Muscle layer of colon (tissue), 2 donors: ENCODE results near the gene PRUNE2.
"Not testable (repeated sequence)": the region's sequence is repeated elsewhere in the genome, so short reads cannot be mapped to it uniquely, and the experiment has no call there.

ENCODE experiments used
- H3K27ac ChIP-seq: one replicate; pipeline ENCODE4 v1.7.0; 2013; ENCODE audit warnings: low read depth, mild to moderate bottlenecking, low read length, moderate library complexity
- H3K27me3 ChIP-seq, 2 donors: one replicate each; pipeline ENCODE4 v1.7.0; 2013; ENCODE audit warnings: low read length in 2 of 2, mild to moderate bottlenecking in 2 of 2; ENCODE audit not compliant: insufficient read depth in 2 of 2, control insufficient read depth in 1 of 2
- H3K36me3 ChIP-seq: one replicate; pipeline ENCODE4 v1.7.0; 2013; ENCODE audit warnings: mild to moderate bottlenecking, low read length; ENCODE audit not compliant: insufficient read depth
- H3K4me1 ChIP-seq: one replicate; pipeline ENCODE4 v1.7.0; 2013; ENCODE audit warnings: mild to moderate bottlenecking, low read length; ENCODE audit not compliant: insufficient read depth
- H3K4me3 ChIP-seq, 2 donors: one replicate each; pipeline ENCODE4 v1.7.0; 2013; ENCODE audit warnings: low read length in 2 of 2, low read depth in 1 of 2, mild to moderate bottlenecking in 1 of 2, moderate library complexity in 1 of 2
- H3K9ac ChIP-seq: one replicate; pipeline ENCODE4 v1.7.0; 2013; ENCODE audit warnings: low read length
- H3K9me3 ChIP-seq: one replicate; pipeline ENCODE4 v1.7.0; 2013; ENCODE audit warnings: mild to moderate bottlenecking, low read length
- donor health status: abdominal sarcoma.
- donor health status: Adenocarcinoma of cecum.

Gene PRUNE2

GRCh38 chr9:76677481-76678055 is 228.3 kb downstream of the PRUNE2 start:
- H3K27ac ChIP-seq = no peak overlapping the region
- peaks cover 10% of the 10 kb centered on the region for H3K4me1 ChIP-seq
- H3K27me3 ChIP-seq = no peaks in the 10 kb centered on the region
- H3K9me3 ChIP-seq = no peaks in the 10 kb centered on the region
- no peak overlapping the region for H3K4me3 ChIP-seq
- H3K9ac ChIP-seq = no peak overlapping the region
- no peaks in the 10 kb centered on the region for H3K36me3 ChIP-seq

- H3K4me1 ChIP-seq = peaks cover 10% of the 10 kb centered on the region
- no peaks in the 10 kb centered on the region for H3K9me3 ChIP-seq
- H3K36me3 ChIP-seq = no peaks in the 10 kb centered on the region
- H3K9ac ChIP-seq = no peak overlapping the region
- H3K27me3 ChIP-seq = no peaks in the 10 kb centered on the region
- no peak overlapping the region for H3K27ac ChIP-seq
- H3K4me3 ChIP-seq = no peak overlapping the region
Observed at GRCh38 chr9:76676857-76677256, 229.1 kb downstream of the PRUNE2 start.

- Histone ChIP-seq H3K27me3 (no peaks in the 10 kb centered on the region), H3K4me1 (no peaks in the 10 kb centered on the region), H3K27ac (no peak overlapping the region)
Observed at GRCh38 chr9:76667521-76667957, 238.4 kb downstream of the PRUNE2 start.

GRCh38 chr9:76665966-76666365 is 239.9 kb downstream of the PRUNE2 start:
- H3K27me3 ChIP-seq, H3K9ac ChIP-seq, H3K4me3 ChIP-seq, H3K27ac ChIP-seq, H3K9me3 ChIP-seq, H3K4me1 ChIP-seq: not testable (repeated sequence)
- peaks cover 12% of the 10 kb centered on the region for H3K36me3 ChIP-seq

More at GRCh38 chr9:76667521-76667957, 238.4 kb downstream of the PRUNE2 start:
- Histone ChIP-seq H3K9ac (no peak overlapping the region), H3K9me3 (no peaks in the 10 kb centered on the region), H3K36me3 (peaks cover 5% of the 10 kb centered on the region), H3K4me3 (no peak overlapping the region)

GRCh38 chr9:76665458-76665857 is 240.5 kb downstream of the PRUNE2 start:
- Histone ChIP-seq H3K9me3 (no peaks in the 10 kb centered on the region), H3K27ac (no peak overlapping the region), H3K9ac (no peak overlapping the region), H3K27me3 (no peaks in the 10 kb centered on the region), H3K4me1 (no peaks in the 10 kb centered on the region), H3K4me3 (no peak overlapping the region), H3K36me3 (peaks cover 12% of the 10 kb centered on the region)

GRCh38 chr9:76664120-76664519 is 241.8 kb downstream of the PRUNE2 start:
- H3K4me3 ChIP-seq = no peak overlapping the region
- no peaks in the 10 kb centered on the region for H3K27me3 ChIP-seq
- H3K4me1 ChIP-seq = no peaks in the 10 kb centered on the region
- H3K9me3 ChIP-seq = no peaks in the 10 kb centered on the region
- no peak overlapping the region for H3K9ac ChIP-seq
- peaks cover 12% of the 10 kb centered on the region for H3K36me3 ChIP-seq
- no peak overlapping the region for H3K27ac ChIP-seq

- no peak overlapping the region for H3K27ac ChIP-seq
Observed at GRCh38 chr9:76662476-76663281, 243.2 kb downstream of the PRUNE2 start.

GRCh38 chr9:76658510-76659231 is 247.2 kb downstream of the PRUNE2 start:
- Histone ChIP-seq H3K4me3 (no peak overlapping the region), H3K9ac (no peak overlapping the region), H3K36me3 (peaks cover 14% of the 10 kb centered on the region), H3K9me3 (no peaks in the 10 kb centered on the region), H3K4me1 (peaks cover 8% of the 10 kb centered on the region), H3K27me3 (no peaks in the 10 kb centered on the region), H3K27ac (no peak overlapping the region)

More at GRCh38 chr9:76662476-76663281, 243.2 kb downstream of the PRUNE2 start:
- Histone ChIP-seq H3K9ac (no peak overlapping the region), H3K36me3 (peaks cover 7% of the 10 kb centered on the region), H3K4me3 (no peak overlapping the region), H3K9me3 (no peaks in the 10 kb centered on the region), H3K27me3 (no peaks in the 10 kb centered on the region), H3K4me1 (peaks cover under 1% of the 10 kb centered on the region)

GRCh38 chr9:76657265-76657664 is 248.6 kb downstream of the PRUNE2 start:
- Histone ChIP-seq H3K4me3 (no peak overlapping the region), H3K27ac (no peak overlapping the region), H3K27me3 (no peaks in the 10 kb centered on the region), H3K9me3 (no peaks in the 10 kb centered on the region), H3K4me1 (peaks cover 8% of the 10 kb centered on the region), H3K36me3 (peaks cover 11% of the 10 kb centered on the region), H3K9ac (no peak overlapping the region)

- Histone ChIP-seq H3K9ac (no peak overlapping the region), H3K27me3 (no peaks in the 10 kb centered on the region), H3K9me3 (no peaks in the 10 kb centered on the region), H3K27ac (no peak overlapping the region), H3K4me3 (no peak overlapping the region), H3K4me1 (peaks cover 20% of the 10 kb centered on the region), H3K36me3 (peaks cover 7% of the 10 kb centered on the region)
Observed at GRCh38 chr9:76655971-76656370, 249.9 kb downstream of the PRUNE2 start.

- peaks cover 25% of the 10 kb centered on the region for H3K4me1 ChIP-seq
- H3K9me3 ChIP-seq = no peaks in the 10 kb centered on the region
- H3K27ac ChIP-seq = peak overlapping the region; percentile 19
- no peak overlapping the region for H3K9ac ChIP-seq
- H3K4me3 ChIP-seq = no peak overlapping the region
- no peaks in the 10 kb centered on the region for H3K27me3 ChIP-seq
- H3K36me3 ChIP-seq = peaks cover 7% of the 10 kb centered on the region
Observed at GRCh38 chr9:76655121-76655541, 250.8 kb downstream of the PRUNE2 start.
